GM20431 (cell line): ENCODE data around the gene KCNH2.

Source experiments
- in situ Hi-C: fragments of 300-500 bp; cut with MseI, MboI; formaldehyde crosslinking; loops from one replicate; pipeline ENCODE4 v1.15.0; 2020; ENCODE audit warnings: low sequenced_read_pairs; ENCODE audit not compliant: unreplicated experiment

Gene KCNH2

DNA sequence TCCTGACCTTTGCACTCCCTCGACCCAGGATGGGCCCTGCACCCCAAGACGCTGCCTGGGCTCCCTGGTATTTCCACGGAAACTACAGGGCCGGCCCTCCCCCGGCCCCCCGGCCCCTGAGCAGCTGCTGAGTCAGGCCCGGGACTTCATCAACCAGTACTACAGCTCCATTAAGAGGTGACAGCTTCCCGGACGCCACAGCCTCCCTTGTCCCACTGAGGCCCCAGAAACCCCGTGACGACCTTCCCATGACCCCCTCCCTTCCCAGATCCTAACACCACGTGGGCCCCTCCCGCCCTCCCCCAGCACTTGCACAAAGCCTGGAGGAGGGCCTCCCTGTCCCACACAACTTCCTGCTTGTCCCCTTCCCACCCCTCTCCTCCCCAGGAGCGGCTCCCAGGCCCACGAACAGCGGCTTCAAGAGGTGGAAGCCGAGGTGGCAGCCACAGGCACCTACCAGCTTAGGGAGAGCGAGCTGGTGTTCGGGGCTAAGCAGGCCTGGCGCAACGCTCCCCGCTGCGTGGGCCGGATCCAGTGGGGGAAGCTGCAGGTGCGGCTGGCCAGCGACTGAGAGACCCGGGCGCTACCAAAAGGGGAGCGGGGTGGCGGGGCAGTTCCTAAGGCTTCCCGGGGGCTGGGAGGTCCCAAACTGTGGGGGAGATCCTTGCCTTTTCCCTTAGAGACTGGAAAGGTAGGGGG lies 18.4 kb upstream of the KCNH2 start:
- in situ Hi-C loops: loop anchor here (25.0 kb wide), 1 partner anchor 209 kb away; no protein-coding TSS in a partner anchor

GRCh38 chr7:150994838-150995510 lies 16.9 kb upstream of the KCNH2 start:
- in situ Hi-C loops: loop anchor here (25.0 kb wide), 1 partner anchor 208 kb away; no protein-coding TSS in a partner anchor

DNA sequence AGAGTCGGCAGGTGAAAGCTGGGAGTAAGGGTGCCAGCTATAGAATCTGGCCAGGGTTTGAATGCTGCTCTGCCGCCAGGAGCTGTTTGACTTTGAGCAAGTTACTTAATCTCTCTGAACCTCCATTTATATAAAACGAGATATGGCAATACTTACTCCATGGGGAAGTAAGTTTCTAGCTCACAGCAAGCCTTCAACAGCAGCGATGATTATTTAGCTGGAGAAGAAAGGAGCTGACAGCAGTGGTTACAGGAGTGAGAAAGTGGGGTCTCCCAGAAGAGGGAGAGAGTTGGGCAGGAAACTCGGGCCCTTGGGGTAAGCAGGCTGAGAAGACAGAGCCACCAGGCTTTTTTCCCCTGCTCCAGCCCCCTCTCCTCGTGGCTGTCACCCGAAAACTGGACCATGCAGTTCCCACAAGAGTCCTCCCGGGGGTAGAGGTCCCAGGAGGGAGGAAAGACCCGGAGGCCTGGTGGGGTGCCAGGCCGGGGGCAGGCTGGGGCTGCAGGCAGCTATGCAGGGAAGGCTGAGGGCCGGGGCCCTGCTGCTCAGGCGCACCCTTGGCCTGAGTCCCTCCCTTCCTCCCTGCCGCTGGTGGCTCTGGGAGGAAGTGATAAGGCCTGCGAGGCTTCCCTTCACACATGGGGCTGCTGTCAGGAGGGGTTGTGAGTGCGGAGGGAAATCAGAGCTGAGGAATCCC lies 16.2 kb upstream of the KCNH2 start:
- in situ Hi-C loops: loop anchor here (25.0 kb wide), 1 partner anchor 207 kb away; no protein-coding TSS in a partner anchor

DNA sequence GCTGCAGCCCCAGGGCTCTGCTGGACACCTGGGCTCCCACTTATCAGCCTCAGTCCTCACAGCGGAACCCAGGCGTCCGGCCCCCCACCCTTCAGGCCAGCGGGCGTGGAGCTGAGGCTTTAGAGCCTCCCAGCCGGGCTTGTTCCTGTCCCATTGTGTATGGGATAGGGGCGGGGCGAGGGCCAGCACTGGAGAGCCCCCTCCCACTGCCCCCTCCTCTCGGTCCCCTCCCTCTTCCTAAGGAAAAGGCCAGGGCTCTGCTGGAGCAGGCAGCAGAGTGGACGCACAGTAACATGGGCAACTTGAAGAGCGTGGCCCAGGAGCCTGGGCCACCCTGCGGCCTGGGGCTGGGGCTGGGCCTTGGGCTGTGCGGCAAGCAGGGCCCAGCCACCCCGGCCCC lies 15.4 kb upstream of the KCNH2 start:
- in situ Hi-C loops: loop anchor here (25.0 kb wide), 1 partner anchor 206 kb away; no protein-coding TSS in a partner anchor

GRCh38 chr7:150992833-150993302 lies 14.7 kb upstream of the KCNH2 start:
- in situ Hi-C loops: loop anchor here (25.0 kb wide), 1 partner anchor 206 kb away; no protein-coding TSS in a partner anchor

DNA sequence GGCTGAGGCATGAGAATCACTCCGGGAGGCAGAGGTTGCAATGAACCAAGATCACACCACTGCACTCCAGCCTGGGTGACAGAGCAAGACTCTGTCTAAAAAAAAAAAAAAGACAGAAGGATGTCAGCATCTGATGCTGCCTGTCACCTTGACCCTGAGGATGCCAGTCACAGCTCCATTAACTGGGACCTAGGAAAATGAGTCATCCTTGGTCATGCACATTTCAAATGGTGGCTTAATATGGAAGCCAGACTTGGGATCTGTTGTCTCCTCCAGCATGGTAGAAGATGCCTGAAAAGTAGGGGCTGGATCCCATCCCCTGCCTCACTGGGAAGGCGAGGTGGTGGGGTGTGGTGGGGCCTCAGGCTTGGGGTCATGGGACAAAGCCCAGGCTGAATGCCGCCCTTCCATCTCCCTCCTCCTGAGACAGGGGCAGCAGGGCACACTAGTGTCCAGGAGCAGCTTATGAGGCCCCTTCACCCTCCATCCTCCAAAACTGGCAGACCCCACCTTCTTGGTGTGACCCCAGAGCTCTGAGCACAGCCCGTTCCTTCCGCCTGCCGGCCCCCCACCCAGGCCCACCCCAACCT lies 14.0 kb upstream of the KCNH2 start:
- in situ Hi-C loops: loop anchor here (25.0 kb wide), 1 partner anchor 205 kb away; no protein-coding TSS in a partner anchor

DNA sequence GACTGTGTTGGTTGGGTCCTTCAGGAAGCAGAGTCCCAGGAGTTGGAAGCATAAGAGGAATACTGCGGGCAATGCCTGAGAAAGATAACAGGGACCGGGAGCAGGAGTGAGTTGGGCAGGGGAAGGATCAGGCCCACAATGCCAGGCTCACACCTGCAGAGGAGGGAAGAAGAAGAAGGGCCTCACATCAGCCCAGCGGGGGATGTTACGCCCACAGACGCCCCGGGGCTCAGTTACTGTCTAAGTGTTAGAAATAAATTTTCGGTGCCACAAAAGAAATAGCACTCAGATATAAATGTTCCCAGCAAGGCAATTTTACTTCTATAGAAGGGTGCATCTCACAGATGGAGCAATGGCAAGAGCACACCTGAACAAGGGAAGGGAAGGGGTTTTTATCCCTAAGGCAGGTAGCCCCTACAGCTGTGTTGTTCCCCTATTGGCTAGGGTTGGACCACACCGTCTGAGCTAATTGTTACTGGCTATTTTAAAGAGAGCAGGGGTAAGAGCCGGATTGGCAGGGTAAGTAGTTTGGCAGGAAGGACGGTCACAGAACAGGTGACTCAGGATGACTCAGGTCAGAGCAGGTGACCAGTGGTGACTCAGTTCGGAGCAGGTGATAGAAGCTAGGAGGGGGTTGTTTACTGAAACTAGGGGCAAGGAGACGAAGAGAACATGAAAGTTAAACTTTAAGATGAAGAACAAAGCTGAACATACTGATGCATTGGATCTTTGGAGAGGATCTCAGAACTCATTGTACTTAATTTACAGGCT lies 12.5 kb upstream of the KCNH2 start, which contains the start of gene NOS3:
Gene NOS3, plus strand, starts transcription at position 602 of the 771 bp plus-strand sequence. CDS start 2,787 bp downstream, outside the sequence.
- in situ Hi-C loops: loop anchor here (25.0 kb wide), 1 partner anchor 203 kb away; no protein-coding TSS in a partner anchor

DNA sequence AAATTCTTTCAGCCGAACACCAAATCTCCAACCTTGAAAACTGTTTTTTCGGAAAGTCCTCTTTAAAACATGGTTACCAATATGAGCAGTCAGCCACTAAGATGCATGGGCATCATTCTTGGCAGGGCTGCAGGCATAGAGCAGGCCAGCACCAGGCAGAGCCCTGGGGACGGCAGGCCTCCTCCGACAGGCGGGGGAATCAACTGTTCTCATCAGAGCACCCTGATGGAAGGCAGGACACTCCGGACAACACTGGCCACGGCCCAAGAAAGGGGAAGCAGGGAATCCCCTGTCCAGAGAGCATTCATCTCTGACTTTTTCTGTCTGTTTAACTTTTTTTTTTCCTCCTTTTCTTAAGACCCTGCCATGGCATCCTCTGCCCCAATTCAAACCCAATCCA lies 11.3 kb upstream of the KCNH2 start:
- in situ Hi-C loops: loop anchor here (25.0 kb wide), 1 partner anchor 202 kb away; no protein-coding TSS in a partner anchor

DNA sequence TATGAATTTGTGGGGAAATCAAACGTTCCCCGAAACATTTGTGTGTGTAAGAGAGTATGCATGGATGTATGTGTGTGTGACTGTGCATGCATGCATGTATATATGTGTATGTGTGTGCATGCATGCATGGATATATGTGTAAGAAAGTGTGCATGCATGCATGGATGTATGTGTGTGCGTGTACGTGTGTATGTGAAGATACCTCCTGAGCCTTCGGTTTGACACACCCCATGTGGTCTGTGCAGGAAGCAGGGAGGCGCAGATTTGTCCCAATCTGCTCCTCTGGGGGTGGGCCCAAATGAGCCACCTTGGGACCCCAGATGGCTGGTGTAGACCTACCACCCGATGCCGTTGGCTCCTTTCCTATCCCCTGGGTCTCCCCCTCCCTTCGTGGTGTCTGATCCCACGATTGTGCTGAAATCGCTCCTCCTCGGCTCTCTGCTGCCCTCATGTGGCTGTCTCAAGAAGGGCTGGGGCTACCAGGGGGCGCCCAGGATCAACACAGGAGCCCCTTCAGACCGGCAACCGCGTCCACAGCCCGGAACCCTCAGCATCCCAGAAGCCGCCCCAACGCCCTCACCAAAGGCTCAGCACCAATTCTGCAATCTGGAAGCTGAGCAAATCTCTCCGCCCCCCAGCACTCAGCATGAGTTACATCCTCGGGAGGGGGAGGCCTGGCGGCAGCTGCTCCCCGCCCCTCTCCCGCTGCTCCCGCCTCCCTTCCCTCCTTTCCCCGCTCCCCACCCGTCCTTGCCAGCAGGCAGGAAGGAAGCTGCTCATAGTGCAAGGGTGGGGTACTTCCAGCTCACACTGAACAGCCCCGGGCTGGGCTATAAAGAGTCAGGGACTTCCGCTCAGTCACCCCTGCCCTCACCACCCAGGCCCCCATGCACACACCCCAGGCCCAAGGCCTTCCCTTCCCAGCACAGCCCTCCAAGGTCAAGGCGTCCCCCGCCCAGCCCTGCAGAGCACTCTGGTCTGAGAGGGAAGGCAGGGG lies 10.4 kb upstream of the KCNH2 start:
- in situ Hi-C loops: loop anchor here (25.0 kb wide), 1 partner anchor 201 kb away; no protein-coding TSS in a partner anchor

GRCh38 chr7:150986556-150986955 lies 8.4 kb upstream of the KCNH2 start:
- in situ Hi-C loops: loop anchor here (25.0 kb wide), 1 partner anchor 199 kb away; no protein-coding TSS in a partner anchor

DNA sequence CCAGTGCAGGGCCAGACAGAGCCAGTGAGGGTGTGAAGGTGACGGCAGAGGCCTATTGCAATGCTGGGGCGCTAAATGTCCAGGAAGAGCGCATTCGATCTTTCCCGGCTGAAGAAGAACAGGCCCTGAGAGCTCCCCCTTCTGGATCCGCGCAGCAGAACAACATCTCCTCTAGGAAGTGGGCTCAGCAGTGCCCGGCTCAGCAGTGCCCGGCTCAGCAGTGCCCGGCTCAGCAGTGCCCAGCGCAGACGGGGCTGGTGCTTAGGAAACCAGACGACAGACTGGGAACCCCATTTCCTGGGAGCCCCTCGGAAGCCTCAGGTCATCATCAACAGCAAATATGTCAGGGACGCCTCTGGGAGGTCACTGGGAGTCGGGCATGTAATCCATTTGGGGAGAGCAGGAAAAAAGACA lies 8.0 kb upstream of the KCNH2 start:
- in situ Hi-C loops: loop anchor here (25.0 kb wide), 1 partner anchor 199 kb away; no protein-coding TSS in a partner anchor

- in situ Hi-C loops: loop anchor here (25.0 kb wide), 1 partner anchor 197 kb away; no protein-coding TSS in a partner anchor
These were observed 5.8 kb upstream of the KCNH2 start for GRCh38 chr7:150983893-150984368.

DNA sequence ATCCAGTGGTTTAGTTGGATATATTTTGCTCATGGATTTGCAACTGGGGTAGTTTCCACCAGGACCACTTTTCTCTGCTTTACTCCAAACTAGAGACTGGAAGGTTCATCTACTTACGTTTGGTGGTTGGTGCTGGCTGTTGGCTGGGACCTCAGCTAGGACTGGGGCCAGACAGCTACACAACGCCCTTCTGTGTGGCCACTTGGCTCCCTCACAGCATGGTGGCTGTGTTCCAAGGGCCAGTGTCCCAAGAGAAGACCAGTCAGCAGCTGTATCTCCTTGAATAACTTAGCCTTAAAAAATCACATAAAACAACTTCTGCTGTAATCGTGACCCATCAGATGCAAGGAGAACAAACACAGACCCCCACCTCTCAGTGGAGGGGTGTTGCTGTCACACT lies 4.2 kb upstream of the KCNH2 start:
- in situ Hi-C loops: loop anchor here (25.0 kb wide), 1 partner anchor 195 kb away; no protein-coding TSS in a partner anchor

DNA sequence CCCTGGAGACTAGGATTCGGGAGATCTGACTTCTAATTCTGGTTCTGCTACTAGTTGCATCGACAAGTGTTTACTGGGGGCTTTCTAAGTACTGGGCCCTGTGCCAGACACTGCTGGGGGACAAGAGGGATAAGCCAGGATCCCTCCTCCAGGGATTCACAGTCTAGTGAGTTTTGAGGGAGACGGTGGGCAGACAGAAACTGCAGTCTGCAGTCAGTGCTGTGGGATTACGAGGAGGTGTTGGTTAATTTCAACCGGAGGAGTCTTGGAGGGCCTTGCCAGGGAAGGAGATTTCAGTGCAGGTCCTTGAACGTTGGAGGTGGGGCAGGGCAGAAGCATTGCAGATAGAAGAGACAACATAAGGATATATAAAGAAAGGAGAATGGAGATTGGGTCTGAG lies 3.5 kb upstream of the KCNH2 start:
- in situ Hi-C loops: loop anchor here (25.0 kb wide), 1 partner anchor 194 kb away; no protein-coding TSS in a partner anchor

DNA sequence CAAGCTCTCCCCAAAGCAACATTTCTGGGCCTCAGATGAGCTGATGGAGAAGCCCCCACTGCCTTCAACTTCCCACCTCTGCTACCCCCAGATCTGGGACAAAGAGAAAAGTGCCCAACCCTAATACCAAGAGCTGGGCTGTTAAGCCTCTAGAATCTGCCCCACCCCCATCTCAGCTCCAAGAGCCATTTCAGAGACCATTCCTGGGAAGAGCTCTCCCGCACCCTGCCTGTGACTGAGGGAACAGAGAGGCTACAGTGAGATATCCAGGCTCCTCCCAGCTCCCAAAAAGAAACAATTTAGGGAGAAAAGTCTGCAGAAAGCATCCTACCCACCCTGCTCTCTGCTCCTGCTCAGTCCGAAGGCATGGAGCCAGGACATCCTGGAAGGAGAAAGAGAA lies 2.5 kb upstream of the KCNH2 start:
- in situ Hi-C loops: loop anchor here (25.0 kb wide), 1 partner anchor 193 kb away; no protein-coding TSS in a partner anchor

DNA sequence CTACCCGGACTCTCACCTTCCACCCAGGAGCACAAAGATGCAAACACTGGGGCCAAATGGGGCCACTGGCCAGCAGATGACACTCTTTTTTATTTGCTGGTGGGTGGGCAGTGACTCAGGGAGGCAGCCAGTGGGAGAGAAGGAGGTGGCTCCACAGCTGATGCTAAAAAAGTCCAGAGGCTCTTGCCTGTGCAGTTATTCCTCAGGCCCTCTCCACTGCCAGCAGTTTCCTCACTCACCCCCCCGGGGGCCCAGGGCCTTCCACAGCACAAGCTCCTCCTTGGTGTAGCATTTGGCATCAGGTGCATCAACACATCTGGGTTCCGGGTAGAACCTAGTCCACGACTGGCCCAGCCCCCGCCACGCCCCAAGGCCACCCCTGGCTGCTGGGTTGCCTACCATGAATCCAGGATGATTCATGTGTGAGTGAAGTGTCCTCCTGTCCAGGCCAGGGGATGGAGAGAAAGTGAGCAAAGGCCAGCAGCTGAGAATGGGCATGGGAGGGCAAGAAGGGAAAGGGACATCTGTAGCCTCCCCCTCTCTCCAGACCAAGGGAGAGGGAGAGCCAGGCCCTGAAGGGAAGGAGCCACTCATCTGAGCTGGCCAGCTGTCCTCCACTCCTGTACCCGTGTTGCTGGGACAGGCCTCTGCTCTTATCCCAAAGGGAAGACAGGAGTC lies 1.7 kb upstream of the KCNH2 start:
- in situ Hi-C loops: loop anchor here (25.0 kb wide), 1 partner anchor 193 kb away; no protein-coding TSS in a partner anchor
